ENCODE data around the gene MECR.

Gene MECR

DNA sequence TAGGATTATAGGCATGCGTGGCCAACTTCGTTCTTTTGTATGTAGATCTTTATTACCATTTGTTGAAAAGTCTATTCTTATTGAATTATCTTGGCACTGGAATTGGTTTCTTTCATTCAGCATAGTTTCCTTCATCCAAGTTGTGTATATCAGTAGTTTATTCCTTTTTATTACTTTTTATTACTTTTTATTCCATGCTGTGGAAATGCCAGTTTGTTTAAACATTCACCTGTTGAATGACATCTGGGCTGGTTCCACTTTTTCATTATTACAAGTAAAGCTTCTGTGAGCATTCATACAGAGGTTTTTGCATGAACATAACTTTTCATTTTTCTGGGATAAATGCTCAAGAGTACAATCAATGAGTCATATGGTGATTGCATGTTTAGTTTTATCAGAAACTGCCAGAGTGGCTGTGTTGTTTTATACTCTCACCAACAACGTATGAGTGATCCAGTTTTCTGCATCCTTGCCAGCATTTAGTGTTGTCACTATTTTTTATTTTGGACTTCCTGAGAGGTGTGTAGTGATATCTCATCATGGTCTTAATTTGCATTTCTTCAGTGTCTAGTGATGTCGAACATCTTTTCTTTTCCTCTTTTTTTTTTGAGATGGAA, 34.1 kb upstream of the MECR start:
- no peak for DNase-seq (ENCODE audit: low read depth in 1 of 2, low spot score in 1 of 2)
- in situ Hi-C loops (cut with HindIII; ENCODE audit: low pct_unique_long_range_greater_than_20kb, low sequenced_read_pairs): no loop called here
- TF ChIP-seq JUND (IDR thresholded peaks at IDR 0.05; ENCODE audit: low read depth): no peak

DNA sequence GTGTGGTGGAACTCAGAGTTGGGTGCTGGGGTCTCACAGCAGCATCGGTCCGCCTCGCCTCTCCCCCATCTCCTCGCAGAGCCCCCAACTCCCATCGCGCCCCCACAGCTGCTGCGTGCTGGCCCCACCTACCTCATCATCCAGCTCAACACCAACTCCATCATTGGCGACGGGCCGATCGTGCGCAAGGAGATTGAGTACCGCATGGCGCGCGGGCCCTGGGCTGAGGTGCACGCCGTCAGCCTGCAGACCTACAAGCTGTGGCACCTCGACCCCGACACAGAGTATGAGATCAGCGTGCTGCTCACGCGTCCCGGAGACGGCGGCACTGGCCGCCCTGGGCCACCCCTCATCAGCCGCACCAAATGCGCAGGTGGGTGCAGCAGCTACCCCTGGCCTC, 29.8 kb upstream of the MECR start:
- in situ Hi-C loops (cut with HindIII; ENCODE audit: low pct_unique_long_range_greater_than_20kb, low sequenced_read_pairs): no loop called here

DNA sequence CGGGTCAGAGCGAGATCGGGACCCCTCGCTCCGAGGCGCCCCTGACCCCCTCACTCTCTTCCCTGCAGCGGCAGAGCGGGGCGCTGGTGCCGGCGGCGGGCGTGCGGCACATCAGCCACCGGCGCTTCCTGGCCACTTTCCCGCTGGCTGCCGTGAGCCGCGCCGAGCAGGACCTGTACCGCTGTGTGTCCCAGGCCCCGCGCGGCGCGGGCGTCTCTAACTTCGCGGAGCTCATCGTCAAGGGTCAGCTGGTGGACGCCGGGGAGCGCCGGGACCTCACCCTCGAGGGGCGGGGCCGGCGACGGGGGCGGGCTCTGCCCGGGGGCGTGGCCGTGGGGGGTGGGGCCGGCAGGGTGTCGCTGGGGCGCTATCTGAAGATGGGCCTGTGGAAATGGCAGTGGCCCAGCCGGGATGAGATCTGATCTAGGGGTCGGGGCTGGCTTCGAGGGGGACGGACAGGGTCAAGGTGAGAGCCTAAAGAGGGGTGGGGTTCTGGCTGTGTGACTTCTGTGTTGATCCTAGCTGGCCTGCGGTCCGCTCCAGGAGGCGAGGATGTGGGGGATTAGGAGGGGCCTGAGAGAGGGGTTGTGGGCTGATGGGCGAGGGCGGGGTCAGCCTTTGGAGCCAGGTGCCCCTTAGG, 29.2 kb upstream of the MECR start:
- TF ChIP-seq JUND (IDR thresholded peaks at IDR 0.05; ENCODE audit: low read depth): no peak
- peak; percentile 65 to 74 for DNase-seq (ENCODE audit: low read depth in 1 of 2, low spot score in 1 of 2)
- in situ Hi-C loops (cut with HindIII; ENCODE audit: low pct_unique_long_range_greater_than_20kb, low sequenced_read_pairs): no loop called here

More for the DNA sequence above, 29.8 kb upstream of the MECR start:
- DNase-seq (ENCODE audit: low read depth in 1 of 2, low spot score in 1 of 2): no peak
- no peak for TF ChIP-seq JUND (IDR thresholded peaks at IDR 0.05; ENCODE audit: low read depth)

DNA sequence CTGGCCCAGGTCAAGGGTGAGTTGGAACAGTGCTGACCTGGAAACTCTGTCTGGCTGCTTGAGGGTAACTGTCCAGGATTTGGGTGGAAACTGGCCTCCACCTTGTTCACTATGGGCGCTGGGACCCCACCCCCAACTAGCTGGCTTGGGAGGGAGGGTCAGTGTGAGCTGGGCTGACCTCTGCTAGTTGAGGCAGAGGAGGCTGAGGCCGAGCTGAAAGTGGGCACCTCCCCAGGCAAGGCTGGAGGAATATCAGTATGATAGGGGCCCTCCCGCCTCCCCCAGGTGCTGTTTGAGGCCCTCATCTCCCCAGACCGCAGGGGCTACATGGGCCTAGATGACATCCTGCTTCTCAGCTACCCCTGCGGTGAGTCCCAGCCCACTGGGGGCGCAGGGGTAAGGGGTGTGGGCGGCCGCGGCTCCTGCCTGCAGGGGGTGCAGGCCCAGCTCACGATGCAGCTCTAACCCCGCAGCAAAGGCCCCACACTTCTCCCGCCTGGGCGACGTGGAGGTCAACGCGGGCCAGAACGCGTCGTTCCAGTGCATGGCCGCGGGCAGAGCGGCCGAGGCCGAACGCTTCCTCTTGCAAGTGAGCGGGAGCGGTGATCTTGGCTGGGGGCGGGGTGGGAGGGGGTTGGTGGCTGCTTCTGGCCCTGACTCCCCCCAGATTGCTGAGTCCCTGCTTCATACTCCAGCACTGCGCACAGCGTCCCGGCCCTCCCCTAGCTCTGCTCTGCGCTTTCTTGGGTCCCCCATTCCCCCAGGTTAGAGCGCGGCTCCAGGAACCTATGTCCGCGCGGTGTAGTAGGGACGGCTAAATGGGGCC, 28.5 kb upstream of the MECR start:
- no peak for TF ChIP-seq JUND (IDR thresholded peaks at IDR 0.05; ENCODE audit: low read depth)
- in situ Hi-C loops (cut with HindIII; ENCODE audit: low pct_unique_long_range_greater_than_20kb, low sequenced_read_pairs): no loop called here
- DNase-seq (ENCODE audit: low read depth in 1 of 2, low spot score in 1 of 2): peak in 1 of 2 experiments; percentile 23

DNA sequence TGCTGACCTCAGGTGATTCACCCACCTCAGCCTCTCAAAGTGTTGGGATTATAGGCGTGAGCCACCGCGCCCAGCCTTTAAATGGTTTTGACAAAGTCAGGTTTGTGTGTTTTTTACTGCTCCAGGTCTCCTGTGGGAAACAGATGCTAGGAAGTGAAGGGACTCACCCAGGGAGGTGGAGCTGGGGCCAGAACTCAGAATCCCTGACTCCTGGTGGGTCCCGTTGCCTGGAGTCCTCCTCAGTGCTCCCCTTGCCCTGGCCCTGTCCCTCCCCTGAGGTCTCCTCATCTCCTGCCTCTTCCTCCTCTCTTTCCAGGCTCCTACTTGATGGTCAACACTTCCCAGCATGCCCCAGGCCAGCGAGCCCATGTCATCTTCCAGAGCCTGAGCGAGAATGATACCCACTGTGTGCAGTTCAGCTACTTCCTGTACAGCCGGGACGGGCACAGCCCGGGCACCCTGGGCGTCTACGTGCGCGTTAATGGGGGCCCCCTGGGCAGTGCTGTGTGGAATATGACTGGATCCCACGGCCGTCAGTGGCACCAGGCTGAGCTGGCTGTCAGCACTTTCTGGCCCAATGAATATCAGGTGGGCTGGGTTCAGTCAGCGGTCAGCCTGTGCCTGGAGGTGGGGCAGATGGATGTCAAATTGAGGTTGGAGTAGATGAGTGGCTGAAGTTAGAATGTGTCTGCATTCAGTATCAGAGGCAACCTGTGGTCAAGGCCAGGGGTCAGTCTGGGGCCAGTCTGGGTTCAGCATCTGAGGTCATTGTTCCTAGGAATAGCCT, 27.6 kb upstream of the MECR start:
- DNase-seq (ENCODE audit: low read depth in 1 of 2, low spot score in 1 of 2): no peak
- no peak for TF ChIP-seq JUND (IDR thresholded peaks at IDR 0.05; ENCODE audit: low read depth)
- in situ Hi-C loops (cut with HindIII; ENCODE audit: low pct_unique_long_range_greater_than_20kb, low sequenced_read_pairs): no loop called here

DNA sequence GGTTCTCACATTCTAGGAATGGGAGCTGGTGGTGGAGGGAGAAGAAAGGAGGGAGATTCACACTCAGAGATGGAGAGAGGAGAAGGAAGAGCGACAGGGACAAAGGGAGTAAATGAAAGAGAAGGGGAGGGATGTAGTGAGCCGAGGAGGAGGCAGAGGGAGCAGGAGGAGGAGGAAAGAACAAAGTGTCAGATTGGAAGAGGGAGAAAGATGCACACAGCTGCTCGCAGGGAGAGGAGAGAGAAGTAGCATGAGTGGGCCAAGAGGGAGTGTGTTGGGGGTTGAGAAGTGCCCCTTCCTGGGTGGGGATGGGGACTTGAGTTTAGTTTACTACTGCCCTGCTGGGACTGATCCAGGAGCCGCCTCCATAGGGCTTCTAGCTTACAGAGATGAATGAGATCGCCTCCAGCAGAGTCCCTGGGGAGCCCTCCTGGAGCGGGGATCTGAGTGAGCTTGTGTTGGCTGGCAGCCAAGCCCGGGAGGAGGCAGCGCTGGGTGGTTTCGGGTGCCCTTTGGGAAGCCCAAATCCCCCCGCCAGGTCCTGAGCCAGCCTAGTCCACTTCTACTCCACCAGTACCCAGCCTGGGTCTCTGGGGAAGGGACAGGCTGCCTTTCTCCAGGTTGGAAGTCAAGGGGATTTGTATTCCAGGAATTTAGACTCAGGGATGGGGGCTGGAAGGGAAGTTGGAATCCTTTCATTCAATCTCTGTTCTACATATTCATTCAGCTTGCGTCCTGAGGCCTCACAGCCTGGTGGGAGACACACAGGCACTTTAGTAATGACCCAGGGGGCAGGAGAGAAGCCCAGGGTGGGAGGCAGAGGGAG, 26.5 kb upstream of the MECR start:
- no peak for DNase-seq (ENCODE audit: low read depth in 1 of 2, low spot score in 1 of 2)
- in situ Hi-C loops (cut with HindIII; ENCODE audit: low pct_unique_long_range_greater_than_20kb, low sequenced_read_pairs): no loop called here
- no peak for TF ChIP-seq JUND (IDR thresholded peaks at IDR 0.05; ENCODE audit: low read depth)

DNA sequence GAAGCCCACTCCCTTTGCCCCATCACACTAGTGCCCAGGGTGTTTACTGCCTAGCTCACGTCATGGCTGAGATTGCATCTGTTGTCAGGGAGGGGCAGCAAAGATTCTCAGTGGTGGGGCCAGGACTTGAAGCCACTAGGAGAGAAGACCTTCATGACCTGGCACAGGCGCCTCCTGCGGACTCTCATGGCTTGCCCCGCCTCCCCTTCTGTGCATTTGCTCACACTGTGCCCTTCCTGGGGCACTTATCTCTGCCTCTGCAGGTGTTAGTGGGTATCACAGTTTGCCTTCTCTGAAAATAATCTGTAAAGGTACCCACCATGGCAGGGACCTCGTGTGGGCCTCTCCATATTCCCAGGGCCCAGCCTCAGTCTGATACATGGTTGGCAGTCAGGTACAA, 25.7 kb upstream of the MECR start:
- DNase-seq (ENCODE audit: low read depth in 1 of 2, low spot score in 1 of 2): no peak
- in situ Hi-C loops (cut with HindIII; ENCODE audit: low pct_unique_long_range_greater_than_20kb, low sequenced_read_pairs): no loop called here
- no peak for TF ChIP-seq JUND (IDR thresholded peaks at IDR 0.05; ENCODE audit: low read depth)

DNA sequence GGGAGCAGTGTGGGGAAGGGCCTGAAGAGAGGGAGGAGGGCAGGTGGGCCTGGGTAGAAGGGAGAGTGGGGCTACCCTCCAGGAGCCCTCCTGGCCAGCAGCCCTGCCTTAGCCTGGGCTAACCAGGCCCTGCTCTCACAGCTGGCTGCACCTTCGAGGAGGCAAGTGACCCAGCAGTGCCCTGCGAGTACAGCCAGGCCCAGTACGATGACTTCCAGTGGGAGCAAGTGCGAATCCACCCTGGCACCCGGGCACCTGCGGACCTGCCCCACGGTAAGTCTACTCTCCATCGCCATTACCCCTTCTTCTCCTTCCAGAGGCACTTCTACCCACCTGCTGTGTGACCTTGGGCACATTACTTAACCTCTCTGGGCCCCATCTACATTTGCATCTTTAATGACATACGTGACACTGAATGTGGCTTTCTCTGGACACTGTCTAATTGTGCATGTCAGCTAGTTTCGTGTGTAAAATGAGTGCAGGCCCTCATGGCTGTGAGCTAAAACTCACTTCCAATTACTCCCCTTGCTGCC, 24.5 kb upstream of the MECR start:
- in situ Hi-C loops (cut with HindIII; ENCODE audit: low pct_unique_long_range_greater_than_20kb, low sequenced_read_pairs): no loop called here
- TF ChIP-seq JUND (IDR thresholded peaks at IDR 0.05; ENCODE audit: low read depth): no peak

DNA sequence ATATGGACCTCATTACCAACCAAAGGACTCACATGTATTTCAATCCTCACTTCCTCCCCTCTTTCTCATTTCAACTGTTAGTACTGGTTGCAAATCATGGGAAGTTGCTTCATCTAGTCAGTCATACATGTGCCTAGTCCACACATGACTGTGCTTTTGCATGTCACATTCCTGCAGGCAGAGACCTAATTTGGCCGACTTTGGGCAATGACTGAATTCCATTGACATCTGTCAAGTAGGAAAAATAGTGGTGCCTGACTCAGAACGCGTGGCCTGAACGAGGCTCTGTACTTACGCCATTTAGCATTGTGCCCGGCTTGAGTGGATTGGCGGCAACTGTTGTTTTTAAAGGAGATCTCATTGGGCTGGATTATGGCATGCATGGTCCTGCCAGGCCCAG, 23.6 kb upstream of the MECR start:
- in situ Hi-C loops (cut with HindIII; ENCODE audit: low pct_unique_long_range_greater_than_20kb, low sequenced_read_pairs): no loop called here
- no peak for DNase-seq (ENCODE audit: low read depth in 1 of 2, low spot score in 1 of 2)
- TF ChIP-seq JUND (IDR thresholded peaks at IDR 0.05; ENCODE audit: low read depth): no peak

More for the DNA sequence above, 24.5 kb upstream of the MECR start:
- DNase-seq (ENCODE audit: low read depth in 1 of 2, low spot score in 1 of 2): no peak

DNA sequence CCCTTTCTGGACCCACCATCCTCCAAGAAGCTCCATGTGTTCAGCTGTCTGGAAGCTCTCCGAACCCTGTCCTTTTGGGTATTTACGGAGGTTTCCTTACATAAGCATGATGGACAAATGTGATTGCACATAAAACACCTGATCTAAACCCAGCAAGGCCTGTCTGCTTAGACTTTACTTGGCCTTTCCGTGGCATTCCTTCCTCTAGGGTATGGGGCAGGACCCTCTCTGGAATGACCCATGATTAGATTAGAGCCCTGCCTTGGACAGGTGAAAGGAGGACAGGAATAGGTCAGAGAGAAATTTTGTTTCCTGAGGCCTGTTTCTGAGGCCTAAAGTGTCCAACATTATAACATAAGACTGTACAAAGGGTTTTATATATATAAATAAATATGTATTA, 22.4 kb upstream of the MECR start:
- no peak for TF ChIP-seq JUND (IDR thresholded peaks at IDR 0.05; ENCODE audit: low read depth)
- in situ Hi-C loops (cut with HindIII; ENCODE audit: low pct_unique_long_range_greater_than_20kb, low sequenced_read_pairs): no loop called here
- no peak for DNase-seq (ENCODE audit: low read depth in 1 of 2, low spot score in 1 of 2)
